LNCaP clone FGC (cell line): ENCODE data around the gene EML1.
"Not testable (repeated sequence)": the region's sequence is repeated elsewhere in the genome, so short reads cannot be mapped to it uniquely, and the experiment has no call there.

ENCODE experiments used
- DNase-seq: peaks from one replicate; pipeline ENCODE4 v3.0.0-alpha.2; 2011; ENCODE audit warnings: low read depth
- H3K4me3 ChIP-seq: 2 replicates; pipeline ENCODE4 v1.5.1; 2011; ENCODE audit warnings: mild to moderate bottlenecking, low read depth, low read length, control low read depth
- CTCF ChIP-seq: IDR thresholded peaks from 2 replicates; pipeline ENCODE4 v1.5.1; 2012; ENCODE audit warnings: mild to moderate bottlenecking; ENCODE audit not compliant: control insufficient read depth, insufficient read depth; ENCODE audit errors: extremely low read depth

EML1 gene

GRCh38 chr14:99757331-99758070 lies 35.7 kb upstream of the EML1 start:
- no peak for TF ChIP-seq CTCF
- DNase-seq = no peak
- H3K4me3 ChIP-seq = no peak overlapping the region

- no peak for DNase-seq
- TF ChIP-seq CTCF = no peak
These were observed 34.9 kb upstream of the EML1 start for GRCh38 chr14:99758121-99758821.

GRCh38 chr14:99758872-99759545 lies 34.2 kb upstream of the EML1 start:
- no peak for DNase-seq
- no peak overlapping the region for H3K4me3 ChIP-seq
- TF ChIP-seq CTCF = no peak

More at GRCh38 chr14:99758121-99758821, 34.9 kb upstream of the EML1 start:
- H3K4me3 ChIP-seq = no peak overlapping the region

GRCh38 chr14:99759546-99759925 lies 33.7 kb upstream of the EML1 start:
- no peak overlapping the region for H3K4me3 ChIP-seq
- no peak for TF ChIP-seq CTCF
- DNase-seq = no peak

- no peak for TF ChIP-seq CTCF
- no peak overlapping the region for H3K4me3 ChIP-seq
These were observed 32.4 kb upstream of the EML1 start for GRCh38 chr14:99760817-99761216.

GRCh38 chr14:99762911-99763310 lies 30.3 kb upstream of the EML1 start:
- H3K4me3 ChIP-seq, DNase-seq: not testable (repeated sequence)

More at GRCh38 chr14:99760817-99761216, 32.4 kb upstream of the EML1 start:
- DNase-seq = no peak

GRCh38 chr14:99763527-99764221 lies 29.5 kb upstream of the EML1 start:
- no peak for TF ChIP-seq CTCF
- H3K4me3 ChIP-seq = no peak overlapping the region
- no peak for DNase-seq
